D721Med (cell line): ENCODE results near the gene PPP4R1.
A peak's percentile ranks its signal among the peaks of the same experiment; 100 is the strongest.

Experiments
- DNase-seq: peaks from one replicate; pipeline ENCODE4 v3.0.0; 2011; ENCODE audit warnings: low spot score; ENCODE audit not compliant: insufficient read length
- FAIRE-seq: peaks from 2 replicates; lab custom pipeline; 2011; peaks lifted over from hg19 to GRCh38; lab: Jason Lieb, UNC
- TF ChIP-seq, protein P1 (sequence below): IDR thresholded peaks from 2 replicates; pipeline ENCODE4 v1.5.1; 2012; ENCODE audit warnings: mild to moderate bottlenecking, control low read depth; ENCODE audit not compliant: insufficient read depth; ENCODE audit errors: missing control alignments

The PPP4R1 gene

DNA sequence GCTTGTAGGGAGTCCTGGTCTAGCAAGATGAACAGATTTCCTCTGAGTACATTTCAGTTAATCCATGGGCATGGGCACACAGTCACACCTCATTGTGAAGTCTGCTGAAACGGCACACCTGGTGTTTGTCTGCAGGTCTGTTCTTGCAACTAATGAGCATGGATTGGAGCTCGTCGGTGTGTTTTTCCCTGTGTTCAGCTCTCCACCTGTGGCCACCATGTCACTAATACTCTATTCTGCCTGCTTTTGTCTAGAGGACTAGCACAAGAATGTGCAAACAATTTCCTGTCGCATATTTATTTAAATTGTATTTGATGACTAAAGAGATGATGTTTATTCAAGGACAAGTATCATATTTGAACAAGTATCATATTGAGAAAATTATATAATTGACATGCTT, 24.5 kb upstream of the PPP4R1 start:
- FAIRE-seq, result no peak
- DNase-seq, result no peak
- TF ChIP-seq, protein P1, sequence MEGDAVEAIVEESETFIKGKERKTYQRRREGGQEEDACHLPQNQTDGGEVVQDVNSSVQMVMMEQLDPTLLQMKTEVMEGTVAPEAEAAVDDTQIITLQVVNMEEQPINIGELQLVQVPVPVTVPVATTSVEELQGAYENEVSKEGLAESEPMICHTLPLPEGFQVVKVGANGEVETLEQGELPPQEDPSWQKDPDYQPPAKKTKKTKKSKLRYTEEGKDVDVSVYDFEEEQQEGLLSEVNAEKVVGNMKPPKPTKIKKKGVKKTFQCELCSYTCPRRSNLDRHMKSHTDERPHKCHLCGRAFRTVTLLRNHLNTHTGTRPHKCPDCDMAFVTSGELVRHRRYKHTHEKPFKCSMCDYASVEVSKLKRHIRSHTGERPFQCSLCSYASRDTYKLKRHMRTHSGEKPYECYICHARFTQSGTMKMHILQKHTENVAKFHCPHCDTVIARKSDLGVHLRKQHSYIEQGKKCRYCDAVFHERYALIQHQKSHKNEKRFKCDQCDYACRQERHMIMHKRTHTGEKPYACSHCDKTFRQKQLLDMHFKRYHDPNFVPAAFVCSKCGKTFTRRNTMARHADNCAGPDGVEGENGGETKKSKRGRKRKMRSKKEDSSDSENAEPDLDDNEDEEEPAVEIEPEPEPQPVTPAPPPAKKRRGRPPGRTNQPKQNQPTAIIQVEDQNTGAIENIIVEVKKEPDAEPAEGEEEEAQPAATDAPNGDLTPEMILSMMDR, result no peak

DNA sequence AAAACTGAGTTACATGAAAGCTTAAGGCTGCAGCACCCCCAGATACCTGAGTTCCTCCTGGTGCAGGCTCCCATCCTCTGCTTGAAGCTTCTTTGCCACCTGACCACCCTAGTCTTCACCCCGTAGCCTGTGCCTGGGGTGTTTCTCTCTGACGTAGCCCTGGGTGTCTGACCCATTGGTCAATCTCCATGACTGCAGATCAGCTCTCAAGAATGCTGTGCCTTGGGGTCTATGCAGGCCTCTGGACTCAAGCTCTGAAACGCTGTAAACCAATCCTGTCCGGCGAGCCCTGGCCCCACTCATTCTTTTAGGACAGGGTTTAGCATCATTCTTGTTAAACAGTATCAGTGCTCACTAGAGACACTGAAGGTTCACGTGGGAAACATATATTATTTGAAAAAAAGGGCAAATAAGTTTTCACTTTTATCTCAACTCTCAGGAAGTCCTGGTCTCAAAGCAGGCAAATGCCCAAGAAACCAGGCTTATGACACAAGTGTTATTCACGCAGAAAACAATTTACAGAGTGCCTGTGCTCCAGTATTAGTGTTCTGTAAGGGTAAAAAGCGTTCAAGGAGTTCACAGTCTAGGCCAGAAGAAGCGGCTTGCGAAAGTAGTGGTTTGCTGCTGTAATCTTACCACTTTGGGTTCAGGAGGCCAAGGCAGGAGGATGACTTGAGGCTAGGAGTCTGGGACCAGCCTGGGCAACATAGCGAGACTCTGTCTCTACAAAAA, 22.8 kb upstream of the PPP4R1 start:
- TF ChIP-seq, protein P1, result no peak

DNA sequence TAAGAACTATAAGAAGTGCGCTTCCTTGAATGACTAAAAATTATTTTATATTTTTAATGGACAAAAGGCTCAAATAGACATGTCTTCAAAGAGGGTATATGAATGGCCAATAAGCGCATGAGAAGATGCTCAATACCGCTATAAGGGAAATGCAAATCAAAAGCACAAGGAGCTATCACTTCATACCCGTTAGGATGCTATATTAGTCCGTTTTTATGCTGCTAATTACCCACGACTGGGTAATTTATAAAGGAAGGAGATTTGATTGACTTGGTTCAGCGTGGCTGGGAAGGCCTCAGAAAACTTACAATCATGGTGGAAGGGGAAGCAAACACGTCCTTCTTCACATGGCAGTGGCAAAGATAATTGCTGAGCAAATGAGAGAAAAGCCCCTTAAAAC, 20.5 kb upstream of the PPP4R1 start:
- FAIRE-seq, result no peak
- TF ChIP-seq, protein P1, result no peak
- DNase-seq, result no peak

More for the DNA sequence above, 22.8 kb upstream of the PPP4R1 start:
- FAIRE-seq, result no peak
- no peak for DNase-seq

DNA sequence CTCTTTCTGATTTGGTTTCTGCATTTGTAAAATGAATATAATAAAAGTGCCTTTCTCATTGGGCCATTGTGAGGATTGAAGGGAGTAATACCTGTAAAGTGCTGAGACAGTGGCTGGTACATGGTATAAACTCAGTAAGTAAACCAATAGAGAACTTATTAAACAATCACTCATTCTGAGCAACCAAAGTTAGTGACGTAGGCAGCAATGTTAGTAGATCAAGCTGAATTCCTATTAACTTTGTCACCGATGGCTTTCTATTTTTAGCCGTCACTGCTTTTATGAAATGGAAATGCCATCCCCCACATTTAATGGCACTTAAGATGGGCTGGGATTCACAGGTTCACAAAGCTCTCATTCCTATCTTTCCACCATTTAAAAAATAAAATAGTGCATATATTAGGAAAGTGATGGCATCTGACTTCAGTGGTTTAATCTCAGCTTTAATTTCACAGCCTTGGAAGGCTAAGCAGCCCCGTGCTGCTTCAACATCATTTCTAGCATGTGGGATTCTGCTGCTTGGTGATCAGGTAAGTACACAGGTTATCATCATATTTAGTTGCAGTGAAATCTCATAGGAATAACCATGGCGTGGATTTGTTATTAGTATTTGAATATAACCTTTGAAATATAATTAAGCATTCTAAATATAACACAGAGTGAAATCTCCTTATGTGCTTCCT, 17.6 kb upstream of the PPP4R1 start:
- no peak for FAIRE-seq
- no peak for DNase-seq
- TF ChIP-seq, protein P1, result no peak

DNA sequence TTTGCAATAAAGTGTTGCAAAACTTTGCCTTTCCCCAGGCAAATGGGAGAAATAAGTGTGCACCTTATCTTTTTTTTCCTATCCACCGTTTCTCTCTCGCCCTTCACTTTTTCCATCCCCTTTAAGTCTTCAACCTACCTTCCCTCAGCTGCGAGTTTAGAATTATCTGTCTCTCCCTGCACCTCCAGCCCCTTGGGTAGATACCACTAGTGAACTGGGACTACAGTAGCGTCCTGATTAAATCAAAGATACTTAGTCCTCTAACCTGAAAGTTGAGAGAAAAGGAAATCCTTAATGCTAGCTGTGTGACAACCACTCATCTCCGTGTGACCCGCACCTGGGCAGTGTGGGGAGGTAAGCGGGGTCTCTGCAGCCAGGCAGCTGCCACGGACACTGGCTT, 16.1 kb upstream of the PPP4R1 start:
- FAIRE-seq (no peak), DNase-seq (no peak)
- TF ChIP-seq, protein P1, result no peak

DNA sequence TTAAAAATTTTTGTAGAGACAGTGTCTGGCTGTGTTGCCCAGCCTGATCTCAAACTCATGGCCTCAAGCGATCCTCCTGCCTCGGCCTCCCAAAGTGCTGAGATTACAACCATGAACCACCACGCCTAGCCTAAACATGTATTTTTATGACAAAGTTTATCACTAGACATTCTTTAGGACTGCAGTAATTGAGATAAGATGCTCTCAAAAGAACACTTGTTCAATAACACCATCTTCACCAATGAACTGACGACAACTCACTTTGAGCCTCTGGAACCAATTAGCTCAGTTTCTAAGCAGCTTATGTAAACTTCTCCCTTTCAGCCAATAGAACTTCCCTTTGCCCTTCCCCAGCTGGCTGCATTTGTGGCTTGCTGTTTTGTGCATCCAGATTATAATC, 15.3 kb upstream of the PPP4R1 start:
- FAIRE-seq, result no peak
- TF ChIP-seq, protein P1, result no peak
- DNase-seq, result peak; percentile 55

DNA sequence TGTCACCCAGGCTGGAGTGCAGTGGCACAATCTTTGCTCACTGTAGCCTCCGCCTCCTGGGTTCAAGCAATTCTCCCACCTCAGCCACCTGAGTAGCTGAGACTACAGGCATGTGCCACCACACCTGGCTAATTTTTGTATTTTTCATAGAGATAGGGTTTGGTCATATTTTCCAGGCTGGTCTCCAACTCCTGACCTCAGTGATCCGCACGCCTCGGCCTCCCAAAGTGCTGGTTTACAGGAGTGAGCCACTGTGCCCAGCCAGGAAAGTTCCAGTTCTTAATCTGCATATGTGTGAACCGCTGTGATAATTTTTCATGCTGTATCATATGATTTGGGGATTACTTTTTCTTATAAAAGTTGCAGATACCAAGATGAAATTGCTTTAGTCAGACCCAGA, 14.6 kb upstream of the PPP4R1 start:
- FAIRE-seq, result no peak
- TF ChIP-seq, protein P1, result no peak
- DNase-seq, result no peak
